ENCODE measurements around the gene GTPBP2.

The GTPBP2 gene

GRCh38 chr6:43572015-43572414 is 57.0 kb downstream of the GTPBP2 start:
- Histone ChIP-seq H3K79me2 (ENCODE audit: insufficient read depth, low read depth) (peaks cover 45% of the 10 kb centered on the region), H3K36me3 (ENCODE audit: insufficient read depth) (peaks cover 9% of the 10 kb centered on the region; the same call in 1 of the 2 replicates), H3K27ac (no peak overlapping the region)

GRCh38 chr6:43570876-43571441 is 58.1 kb downstream of the GTPBP2 start:
- no peak overlapping the region for H3K4me3 ChIP-seq (IDR thresholded peaks at IDR 0.05; ENCODE audit: insufficient read depth, low read depth, low read length)
- H4K20me1 ChIP-seq (ENCODE audit: insufficient read depth): no peaks in the 10 kb centered on the region
- H3K4me2 ChIP-seq: no peak overlapping the region
- H3K27ac ChIP-seq: no peak overlapping the region
- no peaks in the 10 kb centered on the region for H3K27me3 ChIP-seq (ENCODE audit: insufficient read depth, low read depth)
- no peak overlapping the region for H2AFZ ChIP-seq (ENCODE audit: low read depth)
- peaks cover 36% of the 10 kb centered on the region for H3K79me2 ChIP-seq (ENCODE audit: insufficient read depth, low read depth)
- peaks cover 16% of the 10 kb centered on the region for H3K4me1 ChIP-seq (ENCODE audit: low read depth, poor library complexity, severe bottlenecking)
- TF ChIP-seq CTCF (conservative IDR thresholded peaks at IDR 0.05; ENCODE audit: low read depth, low read length): no peak
- no peak overlapping the region for H3K9ac ChIP-seq
- peaks cover 14% of the 10 kb centered on the region; the same call in 1 of the 2 replicates for H3K36me3 ChIP-seq (ENCODE audit: insufficient read depth)

More at GRCh38 chr6:43572015-43572414, 57.0 kb downstream of the GTPBP2 start:
- Histone ChIP-seq H2AFZ (ENCODE audit: low read depth) (no peak overlapping the region), H3K27me3 (ENCODE audit: insufficient read depth, low read depth) (no peaks in the 10 kb centered on the region), H3K9ac (no peak overlapping the region), H3K4me3 (IDR thresholded peaks at IDR 0.05; ENCODE audit: insufficient read depth, low read depth, low read length) (no peak overlapping the region), H4K20me1 (ENCODE audit: insufficient read depth) (no peaks in the 10 kb centered on the region), H3K4me2 (no peak overlapping the region), H3K4me1 (ENCODE audit: low read depth, poor library complexity, severe bottlenecking) (peaks cover 16% of the 10 kb centered on the region)
- no peak for TF ChIP-seq CTCF (conservative IDR thresholded peaks at IDR 0.05; ENCODE audit: low read depth, low read length)
